Large intestine (tissue), 3 donors: ENCODE data around the gene ADGRA1. TPM values are rescaled to one million over a fixed set of nuclear protein-coding genes. Genes with fewer than 3 reads are reported as not detected.

Source experiments
- DNase-seq, 2 donors: peaks; one replicate each; pipeline versions ENCODE4 v3.0.0 to v3.0.0-alpha.2; 2013
- H3K27ac ChIP-seq: one replicate; pipeline ENCODE4 v1.5.1; 2013; ENCODE audit warnings: low read length
- H3K27me3 ChIP-seq: 2 replicates; pipeline ENCODE4 v1.6.1; 2013; ENCODE audit warnings: low read length; ENCODE audit not compliant: control insufficient read depth, insufficient read depth
- H3K36me3 ChIP-seq: 2 replicates; pipeline ENCODE4 v1.6.1; 2013; ENCODE audit warnings: low read length; ENCODE audit not compliant: control insufficient read depth, insufficient read depth
- H3K4me1 ChIP-seq: one replicate; pipeline ENCODE4 v1.6.1; 2013; ENCODE audit warnings: low read length; ENCODE audit not compliant: control insufficient read depth, insufficient read depth
- H3K4me3 ChIP-seq: one replicate; pipeline ENCODE4 v1.5.1; 2013; ENCODE audit warnings: low read length
- H3K9me3 ChIP-seq: one replicate; pipeline ENCODE4 v1.6.1; 2013; ENCODE audit warnings: mild to moderate bottlenecking, low read depth, low read length, moderate library complexity; ENCODE audit not compliant: control insufficient read depth
- WGBS: methylation state at CpG from one replicate; pipeline ENCODE4 v1.1.5; 2013; ENCODE audit warnings: low lambda C conversion rate; ENCODE audit not compliant: insufficient coverage; 5-methylcytosine and 5-hydroxymethylcytosine counted together
- polyA plus RNA-seq: library from polyadenylated mRNA; unstranded; fragments of 120-200 nt; gene quantifications from one replicate; pipeline ENCODE4 v1.2.1, GENCODE V29; 2013

Gene ADGRA1
- polyA plus RNA-seq, 1 donor: 0.40 TPM

- Histone ChIP-seq H3K27me3 (peaks cover 11% of the 10 kb centered on the region), H3K4me3 (no peak overlapping the region), H3K27ac (no peak overlapping the region), H3K36me3 (no peaks in the 10 kb centered on the region), H3K9me3 (no peaks in the 10 kb centered on the region), H3K4me1 (peaks cover 1% of the 10 kb centered on the region)
- DNase-seq: no peak
- WGBS: 100% methylated on average over 1 of the region's 16 CpGs
Observed at GRCh38 chr10:133095586-133095985, 7.9 kb downstream of the ADGRA1 start.

GRCh38 chr10:133096616-133097269, 9.0 kb downstream of the ADGRA1 start:
- H3K27ac ChIP-seq: no peak overlapping the region
- peaks cover 4% of the 10 kb centered on the region for H3K4me1 ChIP-seq
- no peak for DNase-seq
- H3K9me3 ChIP-seq: no peaks in the 10 kb centered on the region
- peaks cover 21% of the 10 kb centered on the region for H3K27me3 ChIP-seq
- H3K36me3 ChIP-seq: no peaks in the 10 kb centered on the region
- no peak overlapping the region for H3K4me3 ChIP-seq
- no CpG with 5 or more reads among the region's 28 CpGs for WGBS

- Histone ChIP-seq H3K9me3 (no peaks in the 10 kb centered on the region), H3K36me3 (no peaks in the 10 kb centered on the region), H3K4me1 (peaks cover 4% of the 10 kb centered on the region), H3K27ac (no peak overlapping the region), H3K4me3 (no peak overlapping the region), H3K27me3 (peaks cover 26% of the 10 kb centered on the region)
- DNase-seq: no peak
- no CpG with 5 or more reads among the region's 18 CpGs for WGBS
Observed at GRCh38 chr10:133097418-133097817, 9.7 kb downstream of the ADGRA1 start.

GRCh38 chr10:133097961-133098360, 10.2 kb downstream of the ADGRA1 start:
- H3K36me3 ChIP-seq: no peaks in the 10 kb centered on the region
- H3K9me3 ChIP-seq: no peaks in the 10 kb centered on the region
- no peak overlapping the region for H3K27ac ChIP-seq
- no CpG with 5 or more reads among the region's 11 CpGs for whole genome bisulfite sequencing
- no peak for DNase-seq
- no peak overlapping the region for H3K4me3 ChIP-seq
- H3K4me1 ChIP-seq: peaks cover 4% of the 10 kb centered on the region
- peaks cover 27% of the 10 kb centered on the region for H3K27me3 ChIP-seq

GRCh38 chr10:133098426-133099124, 10.9 kb downstream of the ADGRA1 start:
- DNase-seq: no peak
- Histone ChIP-seq H3K4me3 (no peak overlapping the region), H3K27ac (no peak overlapping the region), H3K36me3 (no peaks in the 10 kb centered on the region), H3K4me1 (peaks cover 4% of the 10 kb centered on the region), H3K9me3 (no peaks in the 10 kb centered on the region), H3K27me3 (peaks cover 26% of the 10 kb centered on the region)
- no CpG with 5 or more reads among the region's 44 CpGs for WGBS

- no CpG with 5 or more reads among the region's 5 CpGs for WGBS
- H3K27ac ChIP-seq: no peak overlapping the region
Observed at GRCh38 chr10:133099571-133099970, 11.8 kb downstream of the ADGRA1 start.

GRCh38 chr10:133100186-133100585, 12.5 kb downstream of the ADGRA1 start:
- H3K9me3 ChIP-seq: no peaks in the 10 kb centered on the region
- peaks cover 26% of the 10 kb centered on the region for H3K27me3 ChIP-seq
- DNase-seq: no peak
- H3K4me1 ChIP-seq: peaks cover 4% of the 10 kb centered on the region
- no peak overlapping the region for H3K4me3 ChIP-seq
- WGBS: no CpG with 5 or more reads among the region's 24 CpGs
- no peak overlapping the region for H3K27ac ChIP-seq
- no peaks in the 10 kb centered on the region for H3K36me3 ChIP-seq

More at GRCh38 chr10:133099571-133099970, 11.8 kb downstream of the ADGRA1 start:
- Histone ChIP-seq H3K27me3 (peaks cover 26% of the 10 kb centered on the region), H3K9me3 (no peaks in the 10 kb centered on the region), H3K4me3 (no peak overlapping the region), H3K4me1 (peaks cover 4% of the 10 kb centered on the region), H3K36me3 (no peaks in the 10 kb centered on the region)
- DNase-seq: no peak

GRCh38 chr10:133100706-133101415, 13.1 kb downstream of the ADGRA1 start:
- H3K27me3 ChIP-seq: peaks cover 26% of the 10 kb centered on the region

GRCh38 chr10:133101416-133101810, 13.7 kb downstream of the ADGRA1 start:
- peaks cover 1% of the 10 kb centered on the region for H3K9me3 ChIP-seq
- no CpG with 5 or more reads among the region's 16 CpGs for WGBS
- no peak for DNase-seq

More at GRCh38 chr10:133100706-133101415, 13.1 kb downstream of the ADGRA1 start:
- peak in 1 of 2 donors; percentile 24 for DNase-seq
- no peak overlapping the region for H3K4me3 ChIP-seq
- peaks cover 4% of the 10 kb centered on the region for H3K4me1 ChIP-seq
- no peaks in the 10 kb centered on the region for H3K9me3 ChIP-seq
- no CpG with 5 or more reads among the region's 37 CpGs for WGBS
- no peaks in the 10 kb centered on the region for H3K36me3 ChIP-seq
- no peak overlapping the region for H3K27ac ChIP-seq

GRCh38 chr10:133102415-133103095, 14.8 kb downstream of the ADGRA1 start:
- DNase-seq: no peak
- no peak overlapping the region for H3K4me3 ChIP-seq
- H3K9me3 ChIP-seq: peaks cover 6% of the 10 kb centered on the region
- peaks cover 4% of the 10 kb centered on the region for H3K4me1 ChIP-seq
- WGBS: no CpG with 5 or more reads among the region's 29 CpGs
- H3K36me3 ChIP-seq: no peaks in the 10 kb centered on the region
- H3K27ac ChIP-seq: no peak overlapping the region
- H3K27me3 ChIP-seq: peaks cover 26% of the 10 kb centered on the region

More at GRCh38 chr10:133101416-133101810, 13.7 kb downstream of the ADGRA1 start:
- H3K36me3 ChIP-seq: no peaks in the 10 kb centered on the region
- H3K27ac ChIP-seq: no peak overlapping the region
- H3K4me3 ChIP-seq: no peak overlapping the region
- H3K4me1 ChIP-seq: peaks cover 4% of the 10 kb centered on the region
- peaks cover 26% of the 10 kb centered on the region for H3K27me3 ChIP-seq
